ENCODE data around the gene PAX6. TPM values are rescaled to one million over a fixed set of nuclear protein-coding genes. Genes with fewer than 3 reads are reported as not detected.

PAX6 gene
- total RNA-seq, 1 donor from 2014 or later = not detected

DNA sequence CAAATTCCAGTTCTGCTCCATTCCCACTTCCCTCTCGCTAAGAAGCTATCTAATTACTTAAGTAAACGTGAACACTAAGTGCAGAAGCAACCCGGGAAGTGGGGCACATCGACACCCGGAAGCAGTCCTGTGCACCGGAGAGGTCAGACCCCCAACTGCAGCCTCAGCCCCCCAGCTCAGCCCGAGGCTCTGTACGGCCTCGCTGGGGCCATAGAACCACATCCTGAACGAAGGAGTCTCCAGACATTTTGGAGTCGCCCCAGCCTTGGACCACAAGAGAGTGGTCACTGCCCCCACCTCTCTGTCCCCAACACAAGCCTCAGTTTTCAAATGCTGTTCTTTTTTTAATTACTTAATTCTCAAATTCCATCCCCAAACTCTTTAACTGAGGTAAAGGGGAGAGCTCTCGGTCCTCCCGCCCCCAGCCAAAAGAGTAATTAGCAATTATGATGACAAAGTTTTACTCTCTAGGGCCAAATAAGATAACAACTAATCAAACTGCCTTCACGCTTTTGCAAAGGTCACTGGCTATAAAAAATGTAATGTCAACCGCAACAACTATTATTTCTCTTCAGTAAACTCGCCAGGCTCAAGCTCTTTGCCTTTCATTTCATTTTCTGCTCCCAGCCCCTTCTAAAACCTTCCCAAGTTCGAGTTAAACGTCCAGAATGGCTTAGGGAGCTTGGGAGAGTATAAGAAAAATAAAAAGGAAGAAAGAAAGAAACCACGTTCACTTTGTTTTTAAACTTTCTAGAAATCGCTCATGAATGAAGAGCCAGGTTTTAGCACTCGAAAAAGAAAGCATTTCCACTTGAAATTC lies 2.2 kb downstream of the PAX6 start:
- no peaks in the 10 kb centered on the region for H3K36me3 ChIP-seq (ENCODE audit: control insufficient read depth in 3 of 3, insufficient read depth in 3 of 3, low read length in 3 of 3)
- no peak overlapping the region for H3K9ac ChIP-seq (ENCODE audit: low read depth in 1 of 3, low read length in 3 of 3)
- no peak overlapping the region for H3K27ac ChIP-seq (ENCODE audit: low read depth, low read length)
- H3K27me3 ChIP-seq (ENCODE audit: control insufficient read depth in 3 of 3, insufficient read depth in 3 of 3, low read length in 3 of 3) = peaks cover 94 to 99% (median 97%) of the 10 kb centered on the region in 3 donors
- H3K9me3 ChIP-seq (ENCODE audit: control insufficient read depth in 3 of 3, low read length in 3 of 3) = no peaks in the 10 kb centered on the region
- no peak overlapping the region for H3K4me3 ChIP-seq (ENCODE audit: low read length in 3 of 3)
- H3K4me1 ChIP-seq (ENCODE audit: control insufficient read depth in 3 of 3, insufficient read depth in 3 of 3, low read length in 3 of 3) = peaks cover 48 to 56% (median 56%) of the 10 kb centered on the region in 3 donors

DNA sequence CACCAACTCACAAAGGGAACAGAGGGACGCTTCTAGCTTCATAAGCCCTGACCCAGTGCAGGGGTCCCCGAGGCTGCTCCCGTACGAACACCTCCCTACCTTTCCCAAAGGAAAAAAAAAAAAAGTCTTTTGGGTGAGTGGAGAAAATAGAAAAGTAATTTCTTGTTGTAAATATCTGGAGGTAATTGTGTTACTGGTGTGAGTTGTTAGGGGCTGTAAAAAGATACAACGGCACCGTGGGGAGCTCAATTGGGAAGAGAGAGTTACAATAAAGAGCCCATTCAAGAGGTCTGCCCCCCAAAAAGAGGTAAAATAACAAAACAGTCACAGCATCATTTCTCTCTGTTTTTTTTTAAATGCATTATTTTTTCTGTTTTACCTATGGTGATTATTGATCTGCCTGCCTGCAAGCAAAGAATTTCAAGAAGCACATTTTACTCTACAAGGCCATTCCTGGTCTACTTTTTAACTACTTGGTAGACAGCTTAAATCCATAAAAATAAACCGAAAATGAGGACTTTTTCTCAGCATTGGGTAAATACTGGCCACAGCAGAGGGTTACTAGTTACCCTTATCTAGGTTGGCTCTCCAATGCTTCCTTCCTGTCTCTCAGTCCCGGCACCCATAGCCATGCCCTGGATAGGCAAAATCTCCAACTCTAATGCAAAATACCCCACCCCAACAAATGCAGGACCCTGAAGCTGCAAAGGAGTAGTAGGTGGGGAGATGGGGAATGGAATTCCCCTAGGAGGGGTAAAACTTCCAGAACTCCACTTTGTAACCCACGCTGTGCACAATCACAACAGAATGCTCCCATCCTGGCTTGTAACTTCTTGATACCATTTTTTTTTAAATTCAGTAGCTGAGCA lies 3.1 kb downstream of the PAX6 start:
- Histone ChIP-seq H3K9ac (ENCODE audit: low read depth in 1 of 3, low read length in 3 of 3) (no peak overlapping the region), H3K36me3 (ENCODE audit: control insufficient read depth in 3 of 3, insufficient read depth in 3 of 3, low read length in 3 of 3) (no peaks in the 10 kb centered on the region), H3K9me3 (ENCODE audit: control insufficient read depth in 3 of 3, low read length in 3 of 3) (no peaks in the 10 kb centered on the region), H3K27ac (ENCODE audit: low read depth, low read length) (no peak overlapping the region), H3K4me1 (ENCODE audit: control insufficient read depth in 3 of 3, insufficient read depth in 3 of 3, low read length in 3 of 3) (peaks cover 42 to 49% (median 49%) of the 10 kb centered on the region in 3 donors), H3K27me3 (ENCODE audit: control insufficient read depth in 3 of 3, insufficient read depth in 3 of 3, low read length in 3 of 3) (peaks cover 96 to 99% (median 99%) of the 10 kb centered on the region in 3 donors), H3K4me3 (ENCODE audit: low read length in 3 of 3) (no peak overlapping the region)

DNA sequence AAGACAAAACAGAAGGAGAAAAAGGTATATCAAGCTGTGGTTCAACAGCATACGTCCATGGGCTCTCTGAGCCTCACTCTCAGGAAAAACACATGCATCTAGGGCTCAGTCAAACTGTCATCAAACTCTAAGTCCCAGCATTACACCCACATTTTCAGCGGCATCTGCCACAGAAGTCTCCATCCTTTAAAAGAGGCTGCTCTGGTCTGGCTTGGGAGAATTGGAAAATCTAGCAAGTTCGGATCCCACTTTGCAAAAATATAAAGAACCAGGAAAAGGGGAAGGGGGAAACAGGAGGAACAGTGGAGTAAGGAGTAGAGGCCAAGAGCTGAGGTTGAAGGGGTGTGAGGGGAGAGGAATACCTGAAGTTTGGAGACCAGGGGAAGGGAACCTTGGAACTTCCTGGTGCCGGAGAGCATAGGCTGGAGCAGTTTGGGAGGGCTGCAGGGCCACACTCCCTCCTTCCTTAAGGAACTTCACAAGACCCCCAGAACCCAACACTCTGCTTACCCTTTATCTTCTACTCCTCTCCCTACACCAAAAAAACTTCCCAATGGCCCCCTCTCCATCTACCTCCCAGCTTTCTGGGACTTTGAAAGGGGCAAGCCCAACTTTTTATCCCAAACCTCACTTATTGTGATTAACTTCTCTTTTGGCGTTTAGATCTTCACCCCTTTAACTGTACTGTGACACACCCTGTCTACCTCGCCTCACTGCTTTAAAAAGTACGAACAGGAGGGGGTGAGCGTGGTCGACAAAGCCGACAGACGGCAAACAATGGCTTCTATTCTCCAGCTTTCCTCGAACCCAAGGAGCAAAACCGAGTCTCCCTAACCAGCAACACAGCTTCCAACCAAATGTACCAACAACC lies 4.0 kb downstream of the PAX6 start:
- H3K9ac ChIP-seq (ENCODE audit: low read depth in 1 of 3, low read length in 3 of 3) = no peak overlapping the region
- no peak overlapping the region for H3K27ac ChIP-seq (ENCODE audit: low read depth, low read length)
- H3K36me3 ChIP-seq (ENCODE audit: control insufficient read depth in 3 of 3, insufficient read depth in 3 of 3, low read length in 3 of 3) = no peaks in the 10 kb centered on the region
- H3K9me3 ChIP-seq (ENCODE audit: control insufficient read depth in 3 of 3, low read length in 3 of 3) = no peaks in the 10 kb centered on the region
- H3K27me3 ChIP-seq (ENCODE audit: control insufficient read depth in 3 of 3, insufficient read depth in 3 of 3, low read length in 3 of 3) = peaks cover 95 to 99% (median 98%) of the 10 kb centered on the region in 3 donors
- H3K4me3 ChIP-seq (ENCODE audit: low read length in 3 of 3) = no peak overlapping the region
- peaks cover 33 to 41% (median 40%) of the 10 kb centered on the region in 3 donors for H3K4me1 ChIP-seq (ENCODE audit: control insufficient read depth in 3 of 3, insufficient read depth in 3 of 3, low read length in 3 of 3)

DNA sequence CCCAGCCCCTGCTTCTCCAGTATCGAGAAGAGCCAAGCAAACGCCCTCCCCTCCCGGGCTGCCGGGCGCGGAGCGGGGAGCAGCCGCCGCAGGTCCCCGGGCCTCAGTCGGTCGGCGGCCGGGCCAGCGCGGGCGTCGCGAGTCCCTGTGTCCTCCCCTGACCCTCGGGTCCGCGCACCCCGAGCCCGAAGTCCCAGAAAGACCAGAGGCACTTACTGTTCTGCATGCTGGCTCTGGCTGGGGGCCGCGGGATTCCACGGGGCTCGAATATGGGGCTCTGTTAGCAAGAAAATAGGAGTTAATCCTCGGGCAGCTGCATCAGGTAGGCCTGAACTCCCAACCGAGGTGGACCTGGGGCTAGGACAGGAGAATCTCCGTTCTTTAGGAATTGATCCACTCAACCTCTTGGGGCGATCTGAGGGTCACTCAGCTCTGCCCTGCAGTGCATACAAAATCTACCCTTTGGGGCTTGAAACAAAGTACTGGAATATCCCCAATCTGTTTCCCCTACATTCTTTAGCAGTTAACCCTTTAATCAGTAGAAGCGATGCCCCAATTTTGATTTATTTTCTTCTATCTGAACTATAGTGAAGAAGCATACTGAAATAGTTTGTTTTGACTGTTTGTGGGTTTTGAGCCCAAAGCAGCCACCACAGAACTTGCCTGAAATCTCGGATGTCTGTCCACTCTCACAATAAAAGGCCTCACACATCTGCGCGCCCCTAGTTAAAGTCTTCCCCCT lies 4.8 kb downstream of the PAX6 start:
- Histone ChIP-seq H3K27me3 (ENCODE audit: control insufficient read depth in 3 of 3, insufficient read depth in 3 of 3, low read length in 3 of 3) (peaks cover 97 to 99% (median 99%) of the 10 kb centered on the region in 3 donors), H3K4me3 (ENCODE audit: low read length in 3 of 3) (no peak overlapping the region), H3K9me3 (ENCODE audit: control insufficient read depth in 3 of 3, low read length in 3 of 3) (no peaks in the 10 kb centered on the region), H3K9ac (ENCODE audit: low read depth in 1 of 3, low read length in 3 of 3) (no peak overlapping the region), H3K27ac (ENCODE audit: low read depth, low read length) (no peak overlapping the region), H3K4me1 (ENCODE audit: control insufficient read depth in 3 of 3, insufficient read depth in 3 of 3, low read length in 3 of 3) (peaks cover 29 to 35% (median 34%) of the 10 kb centered on the region in 3 donors), H3K36me3 (ENCODE audit: control insufficient read depth in 3 of 3, insufficient read depth in 3 of 3, low read length in 3 of 3) (no peaks in the 10 kb centered on the region)

DNA sequence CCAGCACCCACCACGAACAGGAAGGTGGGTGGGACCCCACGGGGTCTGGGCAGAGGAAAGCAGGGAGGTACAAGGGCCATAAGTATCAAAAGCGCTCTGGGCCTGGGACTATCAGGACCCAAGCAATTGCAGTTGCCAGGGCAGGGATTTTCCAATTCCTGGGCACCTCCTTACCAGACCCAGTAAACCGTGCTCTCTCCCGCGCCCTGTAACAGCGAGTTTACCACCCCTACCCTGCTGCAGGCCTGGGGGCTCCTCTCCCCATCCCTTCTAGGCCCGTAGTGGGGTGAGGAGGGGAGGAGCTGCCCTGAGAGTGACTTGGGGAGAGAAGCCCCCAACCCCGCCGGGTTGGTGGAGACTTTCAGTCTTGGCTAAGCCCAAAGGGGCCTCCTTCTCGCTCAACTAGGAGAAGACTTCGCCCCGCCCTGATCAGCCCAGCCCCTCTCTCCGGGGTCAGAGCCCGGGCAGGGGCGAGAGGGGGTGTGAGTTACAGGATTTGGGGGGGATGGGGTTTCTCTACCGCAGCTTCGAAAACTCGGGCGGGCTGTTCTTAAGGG lies 5.4 kb downstream of the PAX6 start:
- H3K9me3 ChIP-seq (ENCODE audit: control insufficient read depth in 3 of 3, low read length in 3 of 3) = no peaks in the 10 kb centered on the region
- H3K4me3 ChIP-seq (ENCODE audit: low read length in 3 of 3) = peak overlapping the region in 1 of 3 donors; percentile 45
- H3K27ac ChIP-seq (ENCODE audit: low read depth, low read length) = no peak overlapping the region
- peaks cover 97 to 99% (median 99%) of the 10 kb centered on the region in 3 donors for H3K27me3 ChIP-seq (ENCODE audit: control insufficient read depth in 3 of 3, insufficient read depth in 3 of 3, low read length in 3 of 3)
- H3K4me1 ChIP-seq (ENCODE audit: control insufficient read depth in 3 of 3, insufficient read depth in 3 of 3, low read length in 3 of 3) = peaks cover 22 to 28% (median 28%) of the 10 kb centered on the region in 3 donors
- H3K36me3 ChIP-seq (ENCODE audit: control insufficient read depth in 3 of 3, insufficient read depth in 3 of 3, low read length in 3 of 3) = no peaks in the 10 kb centered on the region
- H3K9ac ChIP-seq (ENCODE audit: low read depth in 1 of 3, low read length in 3 of 3) = no peak overlapping the region

DNA sequence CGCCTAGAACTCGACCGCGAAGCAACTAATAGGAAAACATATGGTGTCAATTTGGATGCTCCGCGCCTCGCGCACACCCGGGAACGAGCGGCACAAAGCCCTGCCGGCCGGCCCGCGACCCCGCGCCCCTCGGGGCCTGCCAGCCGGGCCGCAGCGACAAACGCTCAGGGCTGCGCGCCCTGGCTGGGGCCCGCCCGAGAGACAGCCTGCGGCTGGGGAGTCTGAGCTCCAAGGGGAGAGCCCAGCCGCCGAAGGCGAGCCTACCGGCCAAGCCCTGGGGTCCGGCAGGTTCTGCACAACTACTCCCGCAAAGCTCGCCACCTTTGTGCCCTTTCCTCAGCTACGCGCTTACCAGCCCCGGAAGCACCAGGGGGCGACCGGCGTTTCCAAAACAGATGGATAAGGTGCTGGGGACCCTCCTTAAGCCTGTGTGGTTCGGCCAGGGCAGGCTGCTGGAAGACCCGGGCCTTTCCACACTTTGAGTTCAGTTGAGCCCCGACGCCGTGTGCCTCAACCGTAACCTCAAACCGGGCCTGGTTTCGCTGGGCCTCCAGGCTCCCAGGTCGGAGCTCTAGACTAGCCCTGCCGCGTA lies 6.0 kb downstream of the PAX6 start:
- Histone ChIP-seq H3K9me3 (ENCODE audit: control insufficient read depth in 3 of 3, low read length in 3 of 3) (no peaks in the 10 kb centered on the region), H3K36me3 (ENCODE audit: control insufficient read depth in 3 of 3, insufficient read depth in 3 of 3, low read length in 3 of 3) (no peaks in the 10 kb centered on the region), H3K4me1 (ENCODE audit: control insufficient read depth in 3 of 3, insufficient read depth in 3 of 3, low read length in 3 of 3) (peaks cover 20 to 28% (median 23%) of the 10 kb centered on the region in 3 donors), H3K27ac (ENCODE audit: low read depth, low read length) (no peak overlapping the region), H3K4me3 (ENCODE audit: low read length in 3 of 3) (peak overlapping the region; percentile 43 to 63 (median 47)), H3K27me3 (ENCODE audit: control insufficient read depth in 3 of 3, insufficient read depth in 3 of 3, low read length in 3 of 3) (peaks cover 99% of the 10 kb centered on the region in 3 donors), H3K9ac (ENCODE audit: low read depth in 1 of 3, low read length in 3 of 3) (no peak overlapping the region)

DNA sequence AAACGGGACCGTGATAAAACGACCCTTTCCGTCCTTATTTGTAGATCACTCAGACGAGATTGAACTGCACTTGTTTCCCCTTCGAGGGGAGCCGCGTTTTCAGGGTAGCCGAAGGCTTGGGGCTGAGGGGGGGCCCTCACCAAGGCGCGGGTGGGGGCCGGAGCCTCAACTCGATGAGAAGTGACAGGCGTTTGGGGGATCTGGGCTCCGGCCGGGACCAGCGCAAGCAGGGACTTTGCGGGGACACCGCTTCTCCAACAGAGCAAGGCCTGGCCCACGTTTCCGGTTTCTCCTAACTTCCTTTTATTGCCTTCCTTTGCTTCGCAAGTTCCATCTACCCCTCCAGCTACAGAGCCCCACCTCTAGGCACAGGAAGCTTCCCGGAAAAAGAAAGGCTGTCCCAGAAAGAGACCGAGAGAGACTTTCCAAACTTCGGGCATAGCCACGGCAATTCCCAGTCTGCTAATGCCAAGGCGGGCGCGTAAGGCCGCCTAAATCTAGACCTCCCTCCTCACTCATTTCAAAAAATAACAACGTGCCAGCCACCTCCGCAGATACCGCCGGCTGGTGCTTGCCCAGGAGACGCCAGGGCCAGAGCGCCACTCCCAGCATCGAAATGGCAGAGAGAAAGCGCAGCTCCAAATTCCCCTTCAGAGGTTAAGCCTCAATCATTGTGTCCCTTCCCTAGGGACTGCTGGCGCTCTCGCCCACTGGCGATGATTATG lies 6.6 kb downstream of the PAX6 start:
- H3K4me1 ChIP-seq (ENCODE audit: control insufficient read depth in 3 of 3, insufficient read depth in 3 of 3, low read length in 3 of 3) = peaks cover 17 to 22% (median 18%) of the 10 kb centered on the region in 3 donors
- no peaks in the 10 kb centered on the region for H3K36me3 ChIP-seq (ENCODE audit: control insufficient read depth in 3 of 3, insufficient read depth in 3 of 3, low read length in 3 of 3)
- peak overlapping the region in 2 of 3 donors; percentile 20 to 33 for H3K9ac ChIP-seq (ENCODE audit: low read depth in 1 of 3, low read length in 3 of 3)
- peak overlapping the region; percentile 43 to 63 (median 47) for H3K4me3 ChIP-seq (ENCODE audit: low read length in 3 of 3)
- H3K27me3 ChIP-seq (ENCODE audit: control insufficient read depth in 3 of 3, insufficient read depth in 3 of 3, low read length in 3 of 3) = peaks cover 97 to 99% (median 98%) of the 10 kb centered on the region in 3 donors
- H3K27ac ChIP-seq (ENCODE audit: low read depth, low read length) = no peak overlapping the region
- no peaks in the 10 kb centered on the region for H3K9me3 ChIP-seq (ENCODE audit: control insufficient read depth in 3 of 3, low read length in 3 of 3)

DNA sequence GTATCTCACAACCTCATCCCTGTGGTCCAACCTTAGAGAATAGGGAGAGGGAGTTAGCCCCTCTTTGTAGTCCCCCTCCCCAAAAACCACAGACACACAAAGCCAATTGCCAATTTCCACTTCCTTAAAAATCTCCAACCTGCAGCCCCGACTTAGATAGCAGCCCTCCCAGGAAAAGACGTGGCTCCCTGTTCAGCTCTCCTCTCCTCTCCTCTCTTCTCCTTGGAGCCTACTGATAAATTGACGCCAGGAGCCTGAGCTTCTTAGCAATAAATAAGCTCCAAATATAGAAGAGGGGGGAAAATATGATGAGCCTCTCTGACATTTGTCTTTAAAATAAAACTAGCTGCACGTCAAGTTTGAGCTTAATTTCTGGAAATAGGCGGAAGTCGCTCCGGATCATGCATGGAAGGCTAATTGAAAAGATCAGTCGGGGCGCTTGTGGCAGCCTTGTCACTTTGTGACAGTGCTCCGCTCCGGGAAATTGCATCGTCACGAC lies 7.3 kb downstream of the PAX6 start:
- no peaks in the 10 kb centered on the region for H3K9me3 ChIP-seq (ENCODE audit: control insufficient read depth in 3 of 3, low read length in 3 of 3)
- no peak overlapping the region for H3K27ac ChIP-seq (ENCODE audit: low read depth, low read length)
- peaks cover 97 to 99% (median 98%) of the 10 kb centered on the region in 3 donors for H3K27me3 ChIP-seq (ENCODE audit: control insufficient read depth in 3 of 3, insufficient read depth in 3 of 3, low read length in 3 of 3)
- no peak overlapping the region for H3K9ac ChIP-seq (ENCODE audit: low read depth in 1 of 3, low read length in 3 of 3)
- peak overlapping the region in 1 of 3 donors; percentile 47 for H3K4me3 ChIP-seq (ENCODE audit: low read length in 3 of 3)
- no peaks in the 10 kb centered on the region for H3K36me3 ChIP-seq (ENCODE audit: control insufficient read depth in 3 of 3, insufficient read depth in 3 of 3, low read length in 3 of 3)
- H3K4me1 ChIP-seq (ENCODE audit: control insufficient read depth in 3 of 3, insufficient read depth in 3 of 3, low read length in 3 of 3) = peaks cover 20 to 24% (median 21%) of the 10 kb centered on the region in 3 donors

Data from skeletal muscle tissue (tissue), 4 donors.